B cell (primary cell): ENCODE results near the gene CELA3B. TPM values are rescaled to one million over a fixed set of nuclear protein-coding genes. Genes with fewer than 3 reads are reported as not detected.

Source experiments
- ATAC-seq: fragments of 200-7000 bp; cut with Tn5 transposase; one replicate; pipeline ENCODE4 v1.10.0; 2021; ENCODE audit warnings: low read depth, mild to moderate bottlenecking, moderate number of reproducible peaks, moderate library complexity
- CTCF ChIA-PET: fragments of 350-600 bp; sonication (Branson Sonifier 250); formaldehyde crosslinking; loops from one replicate; lab custom pipeline; 2021; ENCODE audit warnings: antibody characterized with exemption, inconsistent platforms; lab: Charles Lee
- POLR2A ChIA-PET: fragments of 350-600 bp; sonication (Branson Sonifier 250); formaldehyde crosslinking; loops from one replicate; lab custom pipeline; 2021; ENCODE audit warnings: antibody characterized with exemption; lab: Charles Lee
- DNase-seq: peaks from one replicate; pipeline ENCODE4 v3.0.0; 2013
- H2AFZ ChIP-seq: 2 replicates; pipeline ENCODE4 v1.6.1; 2012; ENCODE audit warnings: mild to moderate bottlenecking, low read depth, low read length; ENCODE audit not compliant: insufficient read depth, poor library complexity, severe bottlenecking
- H3K27ac ChIP-seq, 2 donors: 1 replicate in 1 of 2; 2 replicates in 1 of 2; pipeline ENCODE4 v1.5.1; 2012 to 2013; ENCODE audit warnings: low read length in 2 of 2, mild to moderate bottlenecking in 2 of 2, moderate library complexity in 1 of 2
- H3K27me3 ChIP-seq, 4 experiments: fragments of 200-600 bp in 1 of 4; sonication (generic) in 1 of 4; replicated peaks in 1 of 4; 1 replicate in 2 of 4; 2 replicates in 2 of 4; pipeline versions ENCODE4 v1.6.1 to v1.7.0; 2013 to 2016; ENCODE audit warnings: low read length in 3 of 4, mild to moderate bottlenecking in 2 of 4, mixed read lengths in 1 of 4, moderate library complexity in 1 of 4; ENCODE audit not compliant: insufficient read depth in 4 of 4, control insufficient read depth in 3 of 4; ENCODE audit errors: control extremely low read depth in 1 of 4
- H3K36me3 ChIP-seq, 2 experiments: replicated peaks in 1 of 2; 1 replicate in 1 of 2; 2 replicates in 1 of 2; pipeline versions ENCODE4 v1.6.1 to v1.7.1; 2013; ENCODE audit warnings: low read length in 1 of 2; ENCODE audit not compliant: insufficient read depth in 2 of 2, control insufficient read depth in 1 of 2; ENCODE audit errors: control extremely low read depth in 1 of 2, extremely low read depth in 1 of 2
- H3K4me1 ChIP-seq, 2 donors: fragments of 200-600 bp in 1 of 2; sonication (generic) in 1 of 2; 1 replicate in 1 of 2; 2 replicates in 1 of 2; pipeline versions ENCODE4 v1.5.1 to v1.6.1; 2013 to 2017; ENCODE audit warnings: low read length in 2 of 2; ENCODE audit not compliant: control insufficient read depth in 2 of 2, insufficient read depth in 2 of 2
- H3K4me2 ChIP-seq: replicated peaks from 2 replicates; pipeline ENCODE3; 2012; ENCODE audit warnings: mild to moderate bottlenecking, low read depth, low read length; ENCODE audit not compliant: poor library complexity, severe bottlenecking
- H3K4me3 ChIP-seq, 5 experiments: fragments of 200-600 bp in 1 of 5; sonication (generic) in 1 of 5; 1 replicate in 3 of 5; 2 replicates in 2 of 5; pipeline versions ENCODE4 v1.5.1 to v1.7.0; 2011 to 2016; ENCODE audit warnings: low read length in 4 of 5, mild to moderate bottlenecking in 4 of 5, low read depth in 2 of 5, control low read depth in 1 of 5, moderate library complexity in 1 of 5; ENCODE audit not compliant: insufficient read depth in 1 of 5; ENCODE audit errors: control extremely low read depth in 1 of 5, extremely low read depth in 1 of 5
- H3K79me2 ChIP-seq: fragments of 200-600 bp; sonication (generic); one replicate; pipeline ENCODE4 v1.6.0; 2016; ENCODE audit warnings: low read length; ENCODE audit not compliant: control insufficient read depth, insufficient read depth
- H3K9ac ChIP-seq: fragments of 200-600 bp; sonication (generic); 2 replicates; pipeline ENCODE4 v1.6.1; 2017; ENCODE audit warnings: mild to moderate bottlenecking, low read length, moderate library complexity
- H3K9me3 ChIP-seq, 3 donors: one replicate each; pipeline versions ENCODE4 v1.6.1 to v1.7.1; 2013; ENCODE audit warnings: low read length in 2 of 3; ENCODE audit not compliant: control insufficient read depth in 2 of 3, insufficient read depth in 1 of 3; ENCODE audit errors: control extremely low read depth in 1 of 3
- H4K20me1 ChIP-seq: 2 replicates; pipeline ENCODE4 v1.6.0; 2012; ENCODE audit warnings: mild to moderate bottlenecking, low read length; ENCODE audit not compliant: insufficient read depth, control insufficient read depth, poor library complexity, severe bottlenecking
- H3K27ac Mint-ChIP-seq: one replicate; pipeline ENCODE4 v1.8.0; 2021; ENCODE audit warnings: mixed read lengths
- H3K27me3 Mint-ChIP-seq: one replicate; pipeline ENCODE4 v1.8.0; 2021; ENCODE audit warnings: mixed read lengths
- H3K4me1 Mint-ChIP-seq: one replicate; pipeline ENCODE4 v1.8.0; 2021; ENCODE audit warnings: mixed read lengths
- H3K4me3 Mint-ChIP-seq: one replicate; pipeline ENCODE4 v1.8.0; 2021; ENCODE audit warnings: mixed read lengths
- H3K9me3 Mint-ChIP-seq: one replicate; pipeline ENCODE4 v1.8.0; 2022; ENCODE audit warnings: mixed read lengths; ENCODE audit not compliant: insufficient read depth
- EZH2 ChIP-seq: IDR thresholded peaks from 2 replicates; pipeline ENCODE4 v1.6.1; 2012; ENCODE audit warnings: borderline replicate concordance, low read depth, mild to moderate bottlenecking, moderate library complexity, low read length; ENCODE audit not compliant: insufficient read depth, poor library complexity, severe bottlenecking
- WGBS: methylation state at CpG from one replicate; pipeline ENCODE4 v1.1.5; 2013; ENCODE audit warnings: missing lambda C conversion rate; ENCODE audit not compliant: insufficient coverage; 5-methylcytosine and 5-hydroxymethylcytosine counted together
- intact Hi-C: fragments of 100-400 bp; cut with micrococcal nuclease; formaldehyde crosslinking; loops from one replicate; pipeline ENCODE4 v1.10.0; 2022
- polyA plus RNA-seq: library from polyadenylated mRNA; depleted of rRNA; stranded (reverse); fragments of >200 nt; gene quantifications from 2 replicates; pipeline ENCODE4 v1.2.3, GENCODE V29; 2012
- total RNA-seq, 2 donors: library from RNA; stranded (reverse); fragments of 120-200 nt in 1 of 2; gene quantifications; 1 replicate in 1 of 2; 2 replicates in 1 of 2; pipeline versions ENCODE4 v1.2.3 to v1.2.4, GENCODE V29; 2013 to 2022
- TF ChIP-seq, protein P1 (sequence below): fragments of 200-600 bp; IDR thresholded peaks from one replicate; pipeline ENCODE4 v1.8.0; 2022; ENCODE audit warnings: antibody characterized with exemption, mild to moderate bottlenecking

CELA3B gene
- total and polyA plus RNA-seq, 2 donors (not counting 1 experiment from before 2014, with no cell fraction given), result not detected

DNA sequence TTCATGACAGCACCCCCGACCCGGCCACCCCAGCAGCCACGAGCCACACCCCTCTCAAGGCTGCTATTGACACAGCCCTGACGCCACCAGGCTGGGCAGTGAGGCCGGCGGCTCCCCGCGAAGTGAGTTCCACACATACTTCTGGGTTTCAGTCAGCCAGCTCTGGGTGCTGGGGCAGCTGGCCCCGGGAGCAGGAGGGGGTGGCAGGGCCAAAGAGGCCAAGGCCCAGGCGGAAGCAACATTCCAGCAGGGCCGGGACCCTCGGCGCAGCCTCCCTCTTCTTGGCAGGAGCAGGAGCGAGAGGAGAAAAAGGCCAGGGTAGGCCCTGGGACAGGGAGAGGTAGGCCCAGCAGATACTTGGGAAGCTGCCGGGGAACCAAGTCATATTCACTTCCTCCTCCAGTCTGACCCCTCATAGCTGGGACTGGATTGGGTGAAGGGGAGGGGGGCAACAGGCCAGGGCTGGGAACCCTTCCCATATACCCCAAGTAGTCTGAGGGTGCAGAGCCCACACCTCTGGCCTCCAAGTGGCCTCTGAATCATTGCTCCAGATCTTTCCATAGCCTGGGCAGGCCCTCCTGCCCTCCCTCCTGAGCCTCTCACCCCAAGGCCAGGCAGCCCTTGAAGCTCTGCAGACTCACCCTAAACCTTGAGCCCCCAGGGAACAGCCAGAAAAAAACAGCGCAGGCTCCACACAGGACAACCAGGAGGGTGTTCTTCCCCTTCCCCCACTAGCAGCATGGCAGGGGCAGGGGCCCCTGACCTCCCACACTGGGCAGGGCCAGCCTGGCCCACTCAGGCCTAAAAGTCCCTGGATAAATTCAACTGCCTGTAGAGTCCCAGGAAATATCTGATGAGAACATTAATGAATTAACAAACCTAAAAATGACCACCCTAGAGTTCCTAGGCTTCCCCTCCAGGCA lies 45.4 kb upstream of the CELA3B start:
- no peaks in the 10 kb centered on the region for H3K79me2 ChIP-seq
- no peak overlapping the region for H3K4me2 ChIP-seq
- peaks cover 3% of the 10 kb centered on the region in 2 donors for H3K4me1 ChIP-seq
- TF ChIP-seq, protein P1, sequence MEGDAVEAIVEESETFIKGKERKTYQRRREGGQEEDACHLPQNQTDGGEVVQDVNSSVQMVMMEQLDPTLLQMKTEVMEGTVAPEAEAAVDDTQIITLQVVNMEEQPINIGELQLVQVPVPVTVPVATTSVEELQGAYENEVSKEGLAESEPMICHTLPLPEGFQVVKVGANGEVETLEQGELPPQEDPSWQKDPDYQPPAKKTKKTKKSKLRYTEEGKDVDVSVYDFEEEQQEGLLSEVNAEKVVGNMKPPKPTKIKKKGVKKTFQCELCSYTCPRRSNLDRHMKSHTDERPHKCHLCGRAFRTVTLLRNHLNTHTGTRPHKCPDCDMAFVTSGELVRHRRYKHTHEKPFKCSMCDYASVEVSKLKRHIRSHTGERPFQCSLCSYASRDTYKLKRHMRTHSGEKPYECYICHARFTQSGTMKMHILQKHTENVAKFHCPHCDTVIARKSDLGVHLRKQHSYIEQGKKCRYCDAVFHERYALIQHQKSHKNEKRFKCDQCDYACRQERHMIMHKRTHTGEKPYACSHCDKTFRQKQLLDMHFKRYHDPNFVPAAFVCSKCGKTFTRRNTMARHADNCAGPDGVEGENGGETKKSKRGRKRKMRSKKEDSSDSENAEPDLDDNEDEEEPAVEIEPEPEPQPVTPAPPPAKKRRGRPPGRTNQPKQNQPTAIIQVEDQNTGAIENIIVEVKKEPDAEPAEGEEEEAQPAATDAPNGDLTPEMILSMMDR, result no peak
- no peak for TF ChIP-seq EZH2
- WGBS, result 89% methylated on average over 14 of the region's 16 CpGs
- H3K36me3 ChIP-seq, result no peaks in the 10 kb centered on the region
- H4K20me1 ChIP-seq, result no peaks in the 10 kb centered on the region
- peaks cover 0 to 4% (median 0%) of the 10 kb centered on the region in 3 donors for H3K9me3 ChIP-seq
- no peak overlapping the region for H2AFZ ChIP-seq
- Mint-ChIP-seq H3K4me1 (peaks cover 7% of the 10 kb centered on the region), H3K27ac (no peak overlapping the region), H3K4me3 (no peak overlapping the region), H3K27me3 (peaks cover 18% of the 10 kb centered on the region), H3K9me3 (no peaks in the 10 kb centered on the region)
- intact Hi-C loops, result no loop called here
- ATAC-seq, result no peak
- ChIA-PET POLR2A (no interaction called here), CTCF (no interaction called here)
- no peak overlapping the region for H3K27ac ChIP-seq
- no peak overlapping the region for H3K4me3 ChIP-seq
- no peak overlapping the region for H3K9ac ChIP-seq
- peaks cover 0 to 25% (median 3%) of the 10 kb centered on the region in 4 experiments for H3K27me3 ChIP-seq
- no peak for DNase-seq

DNA sequence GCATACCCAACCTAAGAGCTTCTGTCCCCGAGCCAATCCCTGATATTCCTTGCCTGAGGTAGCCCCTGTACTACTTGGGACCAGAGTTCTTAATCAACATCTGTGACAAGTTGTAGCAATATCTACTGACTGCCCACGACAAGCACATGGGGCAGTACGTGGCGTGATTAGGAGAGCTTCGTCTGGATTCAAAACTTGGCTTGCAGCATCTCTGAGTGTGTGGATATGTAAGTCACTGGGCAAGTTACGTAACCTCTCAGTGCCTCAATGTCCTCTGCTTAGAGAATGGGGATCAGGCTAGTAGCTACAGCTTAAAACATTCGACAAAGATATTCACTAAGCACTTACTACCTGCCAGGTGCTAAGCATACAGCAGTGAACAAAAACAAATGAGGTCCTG lies 44.7 kb upstream of the CELA3B start:
- WGBS, result 97% methylated on average over 5 of the region's 7 CpGs
- H3K4me3 Mint-ChIP-seq, result no peak overlapping the region
- CTCF ChIA-PET, result no interaction called here

More for the DNA sequence above, 44.7 kb upstream of the CELA3B start:
- Histone ChIP-seq H3K79me2 (no peaks in the 10 kb centered on the region), H3K9me3 (peaks cover 0 to 4% (median 0%) of the 10 kb centered on the region in 3 donors), H3K4me1 (peaks cover 6 to 7% of the 10 kb centered on the region in 2 donors), H2AFZ (no peak overlapping the region), H3K27me3 (peaks cover 0 to 28% (median 4%) of the 10 kb centered on the region in 4 experiments), H3K36me3 (no peaks in the 10 kb centered on the region), H3K9ac (no peak overlapping the region), H3K4me2 (no peak overlapping the region), H3K4me3 (no peak overlapping the region), H4K20me1 (no peaks in the 10 kb centered on the region), H3K27ac (no peak overlapping the region)
- POLR2A ChIA-PET, result no interaction called here
- TF ChIP-seq, protein P1, result no peak
- no peak for TF ChIP-seq EZH2
- Mint-ChIP-seq H3K9me3 (no peaks in the 10 kb centered on the region), H3K27me3 (peaks cover 20% of the 10 kb centered on the region), H3K27ac (no peak overlapping the region), H3K4me1 (peaks cover 9% of the 10 kb centered on the region)
- intact Hi-C loops, result no loop called here
- no peak for DNase-seq
- no peak for ATAC-seq
